ENCODE results near the gene WNT7B.

WNT7B gene

GRCh38 chr22:45957826-45958225, 19.1 kb downstream of the WNT7B start:
- H3K27me3 Mint-ChIP-seq, result peaks cover 12% of the 10 kb centered on the region
- no peaks in the 10 kb centered on the region for H3K36me3 Mint-ChIP-seq
- H3K9me3 Mint-ChIP-seq, result no peaks in the 10 kb centered on the region
- no peak overlapping the region for H3K4me3 Mint-ChIP-seq
- H3K4me1 Mint-ChIP-seq, result no peaks in the 10 kb centered on the region
- CTCF ChIA-PET, result no interaction called here
- no peak overlapping the region for H3K27ac Mint-ChIP-seq
- DNase-seq, result no peak

- no peaks in the 10 kb centered on the region for H3K4me1 Mint-ChIP-seq
- no peak for DNase-seq
- peaks cover 18% of the 10 kb centered on the region for H3K27me3 Mint-ChIP-seq
Measured at GRCh38 chr22:45953178-45953577, 23.8 kb downstream of the WNT7B start.

GRCh38 chr22:45952553-45952952, 24.4 kb downstream of the WNT7B start:
- CTCF ChIA-PET, result interaction anchor here (0.6 kb wide), 1 partner anchor 835 kb away, joined by 3 read pairs; no protein-coding TSS in a partner anchor

More at GRCh38 chr22:45953178-45953577, 23.8 kb downstream of the WNT7B start:
- no peak overlapping the region for H3K4me3 Mint-ChIP-seq
- CTCF ChIA-PET, result interaction anchor here (0.6 kb wide), 1 partner anchor 835 kb away, joined by 3 read pairs; no protein-coding TSS in a partner anchor
- no peaks in the 10 kb centered on the region for H3K36me3 Mint-ChIP-seq
- no peaks in the 10 kb centered on the region for H3K9me3 Mint-ChIP-seq
- H3K27ac Mint-ChIP-seq, result no peak overlapping the region

GRCh38 chr22:45952151-45952550, 24.8 kb downstream of the WNT7B start:
- Mint-ChIP-seq H3K4me3 (no peak overlapping the region), H3K36me3 (no peaks in the 10 kb centered on the region), H3K9me3 (no peaks in the 10 kb centered on the region), H3K27ac (no peak overlapping the region), H3K27me3 (peaks cover 22% of the 10 kb centered on the region), H3K4me1 (no peaks in the 10 kb centered on the region)
- no peak for DNase-seq
- CTCF ChIA-PET, result no interaction called here

More at GRCh38 chr22:45952553-45952952, 24.4 kb downstream of the WNT7B start:
- Mint-ChIP-seq H3K4me1 (no peaks in the 10 kb centered on the region), H3K27ac (no peak overlapping the region), H3K9me3 (no peaks in the 10 kb centered on the region), H3K36me3 (no peaks in the 10 kb centered on the region), H3K27me3 (peaks cover 19% of the 10 kb centered on the region), H3K4me3 (no peak overlapping the region)
- no peak for DNase-seq

- DNase-seq, result no peak
- H3K4me3 Mint-ChIP-seq, result no peak overlapping the region
- H3K27me3 Mint-ChIP-seq, result peaks cover 22% of the 10 kb centered on the region
- H3K27ac Mint-ChIP-seq, result no peak overlapping the region
- H3K4me1 Mint-ChIP-seq, result no peaks in the 10 kb centered on the region
- CTCF ChIA-PET, result no interaction called here
- no peaks in the 10 kb centered on the region for H3K9me3 Mint-ChIP-seq
- H3K36me3 Mint-ChIP-seq, result no peaks in the 10 kb centered on the region
Measured at GRCh38 chr22:45949891-45950290, 27.1 kb downstream of the WNT7B start.

- Mint-ChIP-seq H3K9me3 (no peaks in the 10 kb centered on the region), H3K36me3 (no peaks in the 10 kb centered on the region), H3K4me3 (no peak overlapping the region), H3K4me1 (no peaks in the 10 kb centered on the region), H3K27ac (no peak overlapping the region), H3K27me3 (peaks cover 22% of the 10 kb centered on the region)
- no peak for DNase-seq
- CTCF ChIA-PET, result no interaction called here
Measured at GRCh38 chr22:45949258-45949870, 27.6 kb downstream of the WNT7B start.

GRCh38 chr22:45948081-45948648, 28.8 kb downstream of the WNT7B start:
- no peak overlapping the region for H3K4me3 Mint-ChIP-seq

GRCh38 chr22:45946805-45947600, 30.0 kb downstream of the WNT7B start:
- no peaks in the 10 kb centered on the region for H3K4me1 Mint-ChIP-seq
- CTCF ChIA-PET, result no interaction called here
- peaks cover 17% of the 10 kb centered on the region for H3K27me3 Mint-ChIP-seq
- no peaks in the 10 kb centered on the region for H3K9me3 Mint-ChIP-seq
- no peak overlapping the region for H3K4me3 Mint-ChIP-seq
- H3K36me3 Mint-ChIP-seq, result no peaks in the 10 kb centered on the region
- H3K27ac Mint-ChIP-seq, result peak overlapping the region; percentile 9
- DNase-seq, result no peak

More at GRCh38 chr22:45948081-45948648, 28.8 kb downstream of the WNT7B start:
- H3K27me3 Mint-ChIP-seq, result peaks cover 22% of the 10 kb centered on the region
- DNase-seq, result no peak
- no peaks in the 10 kb centered on the region for H3K4me1 Mint-ChIP-seq
- no peaks in the 10 kb centered on the region for H3K36me3 Mint-ChIP-seq
- CTCF ChIA-PET, result no interaction called here
- no peak overlapping the region for H3K27ac Mint-ChIP-seq
- H3K9me3 Mint-ChIP-seq, result no peaks in the 10 kb centered on the region

GRCh38 chr22:45945621-45946106, 31.3 kb downstream of the WNT7B start:
- Mint-ChIP-seq H3K4me3 (no peak overlapping the region), H3K27me3 (peaks cover 17% of the 10 kb centered on the region), H3K27ac (no peak overlapping the region), H3K9me3 (no peaks in the 10 kb centered on the region), H3K36me3 (no peaks in the 10 kb centered on the region), H3K4me1 (no peaks in the 10 kb centered on the region)
- DNase-seq, result no peak
- CTCF ChIA-PET, result no interaction called here

- peaks cover 1% of the 10 kb centered on the region for H3K9me3 Mint-ChIP-seq
- peaks cover 14% of the 10 kb centered on the region for H3K27me3 Mint-ChIP-seq
- CTCF ChIA-PET, result no interaction called here
- no peak for DNase-seq
- no peak overlapping the region for H3K27ac Mint-ChIP-seq
- no peaks in the 10 kb centered on the region for H3K36me3 Mint-ChIP-seq
- H3K4me1 Mint-ChIP-seq, result no peaks in the 10 kb centered on the region
- H3K4me3 Mint-ChIP-seq, result no peak overlapping the region
Measured at GRCh38 chr22:45942787-45943493, 34.0 kb downstream of the WNT7B start.

- Mint-ChIP-seq H3K36me3 (no peaks in the 10 kb centered on the region), H3K9me3 (peaks cover 2% of the 10 kb centered on the region), H3K4me3 (no peak overlapping the region), H3K4me1 (no peaks in the 10 kb centered on the region), H3K27ac (no peak overlapping the region), H3K27me3 (peaks cover 9% of the 10 kb centered on the region)
- DNase-seq, result no peak
- CTCF ChIA-PET, result no interaction called here
Measured at GRCh38 chr22:45942344-45942743, 34.6 kb downstream of the WNT7B start.

- Mint-ChIP-seq H3K27me3 (peaks cover 10% of the 10 kb centered on the region), H3K9me3 (peaks cover 2% of the 10 kb centered on the region), H3K4me3 (no peak overlapping the region), H3K27ac (no peak overlapping the region), H3K4me1 (no peaks in the 10 kb centered on the region), H3K36me3 (no peaks in the 10 kb centered on the region)
- CTCF ChIA-PET, result no interaction called here
- no peak for DNase-seq
Measured at GRCh38 chr22:45938913-45939312, 38.0 kb downstream of the WNT7B start.

GRCh38 chr22:45937960-45938359, 39.0 kb downstream of the WNT7B start:
- H3K36me3 Mint-ChIP-seq, result no peaks in the 10 kb centered on the region
- H3K27me3 Mint-ChIP-seq, result peaks cover 15% of the 10 kb centered on the region
- H3K4me1 Mint-ChIP-seq, result no peaks in the 10 kb centered on the region
- H3K9me3 Mint-ChIP-seq, result peaks cover 2% of the 10 kb centered on the region
- no peak overlapping the region for H3K4me3 Mint-ChIP-seq
- no peak overlapping the region for H3K27ac Mint-ChIP-seq
- CTCF ChIA-PET, result no interaction called here
- DNase-seq, result no peak

- no peaks in the 10 kb centered on the region for H3K36me3 Mint-ChIP-seq
- H3K9me3 Mint-ChIP-seq, result peaks cover 2% of the 10 kb centered on the region
- DNase-seq, result no peak
- peaks cover 31% of the 10 kb centered on the region for H3K27me3 Mint-ChIP-seq
- no peak overlapping the region for H3K4me3 Mint-ChIP-seq
- CTCF ChIA-PET, result no interaction called here
- no peak overlapping the region for H3K27ac Mint-ChIP-seq
- H3K4me1 Mint-ChIP-seq, result no peaks in the 10 kb centered on the region
Measured at GRCh38 chr22:45935573-45935972, 41.4 kb downstream of the WNT7B start.
